GM19324 (cell line): ENCODE results near the gene CCDC85C.

Experiments used
- ATAC-seq: cut with Tn5 transposase; IDR thresholded peaks from one replicate; pipeline ENCODE4 v1.9.1; 2021; ENCODE audit warnings: mild to moderate bottlenecking, moderate library complexity; ENCODE audit not compliant: unreplicated experiment, low FRiP score

The CCDC85C gene

DNA sequence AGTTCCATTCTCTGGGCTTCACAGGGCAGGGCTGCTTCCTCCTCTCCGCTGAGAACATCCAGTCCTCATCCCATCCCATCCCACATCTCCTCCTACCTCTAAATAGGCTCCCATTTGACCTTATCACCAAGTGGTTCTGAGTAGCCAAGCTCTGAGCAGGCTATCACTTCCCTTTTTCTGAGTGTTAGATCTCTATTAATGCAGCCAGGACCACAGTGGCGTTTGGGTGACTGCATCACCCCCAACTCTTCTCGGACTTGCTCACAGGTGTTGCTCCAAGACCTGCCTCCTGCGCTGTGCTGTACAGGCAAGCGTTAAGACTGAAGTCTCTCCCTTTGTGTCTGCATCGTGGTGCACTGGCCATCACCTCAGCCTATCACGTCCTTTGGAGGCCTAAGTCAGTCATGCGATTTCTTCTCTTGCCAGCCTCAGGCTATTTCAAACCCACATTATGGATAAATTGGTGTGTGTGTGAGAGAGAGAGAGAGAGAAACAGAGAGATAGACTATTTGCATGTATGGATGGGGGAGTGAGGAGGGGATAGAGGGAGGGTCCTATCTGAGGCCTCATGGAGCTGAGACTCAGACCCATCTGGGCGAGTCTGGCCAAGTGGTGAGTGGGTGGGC is 28.5 kb upstream of the CCDC85C start:
- no peak for ATAC-seq

DNA sequence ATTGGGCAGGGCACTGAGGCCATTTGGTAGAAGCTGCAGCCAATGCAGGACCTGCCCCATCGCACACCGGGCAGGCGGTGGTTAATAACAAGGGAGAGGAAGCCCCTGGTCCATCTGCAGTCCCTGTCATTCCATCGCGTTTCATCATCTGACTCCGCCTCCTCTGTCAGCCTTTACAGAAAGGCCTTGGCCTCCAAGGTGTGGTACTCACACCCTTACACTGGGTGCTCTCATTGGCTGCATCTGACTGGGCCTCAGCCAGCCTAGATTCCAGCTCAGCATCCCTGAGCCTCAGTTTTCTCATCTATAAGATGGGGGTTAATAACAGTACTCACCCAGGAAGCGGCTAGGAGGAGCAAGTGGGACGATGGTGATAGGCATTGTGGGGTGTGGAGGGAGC is 26.2 kb upstream of the CCDC85C start:
- no peak for ATAC-seq

DNA sequence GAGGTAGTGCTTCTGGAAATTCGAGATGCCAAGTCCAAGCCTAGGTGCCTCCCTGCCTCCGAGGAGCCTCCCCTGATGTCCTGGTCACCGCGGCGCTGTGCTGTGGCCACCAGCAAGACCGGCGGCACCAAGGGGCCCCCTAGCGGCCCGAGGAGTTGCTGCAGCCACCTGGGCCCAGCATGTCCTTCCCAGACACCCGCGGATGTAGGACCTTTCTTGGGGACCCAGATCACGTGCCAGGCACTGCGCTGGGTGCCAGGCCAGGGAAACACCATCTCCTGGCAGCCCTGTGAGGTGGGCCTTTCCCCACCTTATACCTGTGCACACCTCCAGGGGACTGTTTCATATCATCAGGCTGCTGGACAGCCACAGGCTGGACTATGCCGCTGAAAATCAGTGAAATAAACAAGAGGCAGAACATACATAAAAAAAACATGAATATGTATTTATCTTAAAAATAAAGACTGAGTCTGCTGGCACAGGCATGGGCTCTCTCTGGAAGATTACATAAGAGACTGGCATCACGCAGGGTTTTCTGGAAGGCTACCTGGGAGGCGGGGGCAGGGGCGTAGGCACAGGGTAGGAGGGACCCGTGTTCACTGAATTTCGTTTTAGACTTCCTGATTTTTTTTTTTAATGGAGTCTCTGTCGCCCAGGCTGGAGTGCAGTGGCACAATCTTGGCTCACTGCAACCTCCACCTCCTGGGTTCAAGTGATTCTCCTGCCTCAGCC is 25.0 kb upstream of the CCDC85C start:
- ATAC-seq: peak; percentile 76

DNA sequence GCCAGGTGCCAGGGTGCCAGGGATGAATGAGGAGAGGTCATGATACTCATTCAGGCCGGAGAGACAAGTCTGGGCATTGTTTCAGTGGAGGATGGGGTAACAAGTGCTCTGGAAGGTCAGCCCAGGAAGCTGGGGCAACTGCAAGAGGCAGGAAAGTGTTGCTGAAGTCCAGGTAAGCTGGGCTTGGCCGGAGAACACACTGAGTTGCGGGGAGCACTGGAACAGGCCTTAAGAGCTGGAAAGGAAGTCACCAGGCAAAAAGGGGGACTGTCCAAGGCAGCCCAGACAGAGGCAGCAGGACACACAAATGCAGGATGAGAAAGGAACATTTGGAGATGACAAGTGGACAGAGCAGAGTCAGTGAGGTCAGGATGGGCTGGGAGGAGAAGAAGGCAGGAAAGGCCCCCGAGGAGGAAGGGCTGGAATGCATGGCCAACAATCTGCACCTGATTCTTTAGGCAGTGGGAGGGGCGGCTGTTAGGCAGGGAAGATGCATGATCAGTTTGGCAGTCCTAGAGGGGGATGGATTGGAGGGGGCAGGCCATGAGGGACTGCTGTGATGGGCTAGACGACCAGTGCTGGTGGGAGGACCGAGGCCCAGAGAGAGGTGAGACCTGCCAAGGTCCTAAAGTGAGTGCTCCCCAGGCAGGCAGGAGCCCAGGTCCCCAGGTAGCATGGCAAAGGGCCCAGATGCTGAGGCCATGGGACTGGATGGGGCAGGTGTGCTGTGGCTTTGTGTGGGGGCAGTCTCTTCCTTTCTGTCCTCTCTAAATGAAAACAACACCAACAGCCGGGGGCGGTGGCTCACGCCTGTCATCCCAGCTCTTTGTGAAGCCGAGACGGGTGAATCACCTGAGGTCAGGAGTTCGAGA is 23.7 kb upstream of the CCDC85C start:
- no peak for ATAC-seq

- ATAC-seq: no peak
These were observed 23.1 kb upstream of the CCDC85C start for GRCh38 chr14:99627100-99627499.

GRCh38 chr14:99626041-99626648 is 22.1 kb upstream of the CCDC85C start:
- ATAC-seq: no peak

DNA sequence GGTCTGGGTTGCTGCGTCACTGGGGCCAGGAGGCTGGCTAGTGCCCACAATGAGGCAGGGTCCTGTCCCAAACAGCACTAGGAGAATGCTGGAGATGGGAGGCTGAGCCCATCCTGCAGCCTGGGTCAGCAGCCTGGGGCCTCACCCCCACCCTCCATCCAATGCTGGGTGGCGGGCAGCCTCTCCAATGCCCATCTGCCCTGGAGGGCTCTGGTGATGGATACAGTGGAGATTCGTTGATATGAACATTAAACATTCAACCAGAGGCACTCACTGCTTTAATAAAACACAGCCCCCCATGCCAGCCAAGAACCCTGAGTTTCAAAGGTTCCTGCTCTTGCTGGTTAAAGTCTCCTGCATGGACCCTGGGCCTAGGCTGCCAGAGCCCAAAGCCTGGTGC is 21.5 kb upstream of the CCDC85C start:
- ATAC-seq: no peak

GRCh38 chr14:99624971-99625370 is 21.0 kb upstream of the CCDC85C start:
- no peak for ATAC-seq

- ATAC-seq: no peak
These were observed 20.0 kb upstream of the CCDC85C start for GRCh38 chr14:99624024-99624423.

- no peak for ATAC-seq
These were observed 17.9 kb upstream of the CCDC85C start for GRCh38 chr14:99621948-99622347.

- no peak for ATAC-seq
These were observed 16.1 kb upstream of the CCDC85C start for GRCh38 chr14:99619835-99620834.

DNA sequence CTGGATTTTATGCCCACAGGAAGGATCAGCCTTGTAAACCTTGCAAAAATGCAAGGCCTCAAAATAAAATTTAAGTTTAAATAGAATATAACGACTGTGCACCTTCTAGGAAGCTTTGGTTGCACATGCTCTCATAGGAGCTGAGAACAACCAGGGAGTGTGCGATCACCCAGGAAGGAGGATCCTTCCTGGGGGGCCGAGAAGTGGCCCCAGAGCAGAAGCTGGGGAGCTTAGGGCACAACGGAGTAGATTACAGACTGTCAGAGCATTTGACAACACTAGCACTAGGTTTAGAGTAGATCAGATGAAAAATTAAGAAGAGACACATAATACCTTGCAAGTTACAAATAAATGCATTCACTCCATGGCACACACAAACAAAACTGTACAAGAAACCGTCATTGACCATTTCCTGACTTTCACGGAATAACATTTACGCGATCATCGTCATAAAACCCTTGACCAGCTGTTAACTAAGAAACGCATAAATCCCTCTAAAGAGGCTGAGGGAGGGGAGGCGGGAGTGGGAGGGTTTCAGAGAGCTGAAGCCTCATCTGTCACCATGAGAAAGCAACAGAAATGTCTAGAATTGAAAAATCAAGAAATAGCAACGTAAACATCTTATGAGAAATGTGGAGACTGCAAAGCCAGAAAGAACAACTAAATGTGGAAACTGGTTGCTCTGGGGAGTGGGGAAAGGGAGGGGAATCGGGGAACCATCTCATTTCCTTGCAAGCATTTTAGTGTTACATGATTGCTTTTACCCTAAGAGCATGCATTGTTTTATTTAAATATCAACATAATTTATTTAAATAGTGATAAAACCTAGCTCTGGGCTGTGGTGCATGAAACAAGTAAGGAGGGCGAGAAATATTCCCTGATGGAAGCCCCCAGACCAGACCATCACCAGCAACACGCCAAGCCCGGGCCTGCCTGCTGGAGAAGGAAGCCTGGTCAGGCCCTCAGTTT is 13.1 kb upstream of the CCDC85C start:
- no peak for ATAC-seq

DNA sequence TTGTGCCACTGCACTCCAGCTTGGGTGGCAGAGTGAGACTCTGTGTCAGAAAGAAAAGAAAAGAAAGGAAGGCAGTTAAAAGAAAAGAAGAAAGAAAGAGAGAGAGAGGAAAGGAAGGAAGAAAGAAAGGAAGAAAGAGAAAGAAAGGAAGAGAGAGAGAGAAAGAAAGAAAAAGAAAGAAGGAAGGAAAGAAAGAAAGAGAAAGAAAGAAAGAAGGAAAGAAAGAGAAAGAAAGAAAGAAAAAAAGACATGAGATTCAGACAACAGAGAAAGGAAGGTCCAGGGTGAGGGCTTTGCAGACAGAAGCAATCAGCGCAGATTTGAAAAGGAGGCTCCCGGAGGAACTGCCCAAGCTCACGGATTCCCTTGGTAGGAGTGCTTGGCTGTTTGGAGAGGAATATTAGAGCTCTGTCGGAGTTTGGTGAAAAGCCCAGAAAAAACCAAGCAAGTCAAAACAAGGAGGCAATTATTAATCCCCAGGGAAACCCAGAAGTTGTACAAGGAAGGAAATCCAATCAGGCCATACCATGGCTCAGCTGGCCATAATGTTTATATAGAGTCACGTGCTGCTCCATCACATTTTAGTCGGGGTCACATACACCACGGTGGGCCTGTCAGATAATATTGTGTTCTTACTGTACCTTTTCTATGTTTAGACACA is 11.6 kb upstream of the CCDC85C start:
- ATAC-seq: no peak

GRCh38 chr14:99612738-99613330 is 8.8 kb upstream of the CCDC85C start:
- no peak for ATAC-seq

GRCh38 chr14:99612071-99612737 is 8.2 kb upstream of the CCDC85C start:
- no peak for ATAC-seq

DNA sequence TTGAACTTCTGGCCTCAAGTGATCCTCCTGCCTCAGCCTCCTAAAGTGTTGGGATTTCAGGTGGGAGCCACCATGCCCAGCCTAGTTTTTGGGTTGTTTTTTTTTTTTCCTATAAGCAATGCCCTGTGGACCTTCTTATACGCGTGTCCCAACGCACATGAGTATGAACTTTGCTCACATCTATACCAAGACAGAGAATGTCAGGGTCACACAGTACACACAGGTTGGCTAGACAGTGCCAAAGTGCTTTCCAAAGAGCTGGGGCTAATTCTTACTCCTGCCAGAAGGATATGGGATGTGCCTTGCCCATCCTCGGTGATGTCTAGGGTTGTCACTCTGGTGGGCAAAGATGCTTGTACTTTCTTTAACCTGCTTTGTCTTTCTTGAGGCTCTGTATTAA is 7.6 kb upstream of the CCDC85C start:
- ATAC-seq: no peak
